Measurements from ENCODE around the gene CXorf38. TPM values are rescaled to one million over a fixed set of nuclear protein-coding genes. Genes with fewer than 3 reads are reported as not detected.

The CXorf38 gene
- total and polyA plus RNA-seq, 9 donors = 5.9 to 8.2 (median 6.8) TPM

DNA sequence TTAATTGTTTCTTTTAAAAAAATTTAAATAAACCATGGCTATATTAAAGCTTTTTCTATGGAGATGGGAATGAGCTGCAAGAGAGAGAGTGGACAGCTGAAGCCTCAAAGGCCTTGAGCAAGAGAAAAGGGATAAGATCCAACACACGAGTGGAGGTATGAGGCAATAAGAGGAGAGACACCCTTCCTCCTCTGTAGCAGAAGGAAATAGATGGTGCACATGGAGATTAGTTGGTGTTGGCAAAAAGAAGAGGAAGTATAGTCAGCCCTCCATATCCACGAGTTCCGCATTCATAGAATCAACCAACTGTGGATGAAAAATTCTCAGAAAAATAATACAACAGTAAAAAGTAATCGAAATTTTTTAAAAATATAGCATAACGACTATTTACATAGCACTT is 3.2 kb downstream of the CXorf38 start:
- Histone ChIP-seq H3K36me3 (ENCODE audit: control insufficient read depth, insufficient read depth, low read length) (peaks cover 9% of the 10 kb centered on the region), H3K4me3 (ENCODE audit: low read length) (no peak overlapping the region), H3K27ac (ENCODE audit: low read length) (peak overlapping the region; percentile 4), H3K9me3 (replicated peaks; ENCODE audit: control insufficient read depth, low read depth, low read length) (no peaks in the 10 kb centered on the region), H3K27me3 (ENCODE audit: control insufficient read depth, insufficient read depth, low read length) (peaks cover 47% of the 10 kb centered on the region), H3K4me1 (ENCODE audit: control insufficient read depth, insufficient read depth, low read length) (peaks cover 22% of the 10 kb centered on the region)
- peak; percentile 64 for DNase-seq
- no CpG with 5 or more reads among the region's 5 CpGs for WGBS (ENCODE audit: insufficient coverage)

GRCh38 chrX:40637687-40638086 is 9.7 kb downstream of the CXorf38 start:
- Histone ChIP-seq H3K9me3 (replicated peaks; ENCODE audit: control insufficient read depth, low read depth, low read length) (no peaks in the 10 kb centered on the region), H3K27ac (ENCODE audit: low read length) (no peak overlapping the region), H3K36me3 (ENCODE audit: control insufficient read depth, insufficient read depth, low read length) (peaks cover 38% of the 10 kb centered on the region), H3K4me1 (ENCODE audit: control insufficient read depth, insufficient read depth, low read length) (no peaks in the 10 kb centered on the region), H3K4me3 (ENCODE audit: low read length) (no peak overlapping the region), H3K27me3 (ENCODE audit: control insufficient read depth, insufficient read depth, low read length) (peaks cover 43% of the 10 kb centered on the region)
- no peak for DNase-seq
- WGBS (ENCODE audit: insufficient coverage) = no CpG with 5 or more reads among the region's 3 CpGs

GRCh38 chrX:40632199-40632598 is 15.2 kb downstream of the CXorf38 start:
- 86% methylated on average over 4 of the region's 4 CpGs for WGBS (ENCODE audit: insufficient coverage)

DNA sequence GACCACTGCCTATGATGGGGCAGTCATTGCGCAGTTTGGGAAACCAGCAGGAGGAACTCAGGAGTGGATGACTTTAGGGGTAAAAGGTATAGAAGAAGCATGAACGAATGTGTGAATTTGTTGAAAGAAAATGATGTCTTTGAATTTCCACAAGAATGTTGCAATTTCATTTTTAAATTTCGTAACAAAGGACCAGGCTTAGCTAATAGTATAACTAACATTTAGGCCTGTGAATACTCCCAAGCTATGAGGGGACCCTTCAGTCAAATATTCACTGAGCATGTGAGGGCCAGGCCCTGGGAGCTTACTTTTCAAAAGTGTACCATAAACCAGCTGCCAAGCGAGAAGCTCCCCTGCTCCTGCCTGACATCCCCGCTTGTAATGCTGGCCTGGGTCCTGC is 18.9 kb downstream of the CXorf38 start:
- H3K4me3 ChIP-seq (ENCODE audit: low read length) = no peak overlapping the region
- peaks cover 29% of the 10 kb centered on the region for H3K27me3 ChIP-seq (ENCODE audit: control insufficient read depth, insufficient read depth, low read length)
- no peak overlapping the region for H3K27ac ChIP-seq (ENCODE audit: low read length)
- no peaks in the 10 kb centered on the region for H3K4me1 ChIP-seq (ENCODE audit: control insufficient read depth, insufficient read depth, low read length)
- no peaks in the 10 kb centered on the region for H3K9me3 ChIP-seq (replicated peaks; ENCODE audit: control insufficient read depth, low read depth, low read length)
- 85% methylated on average over 4 of the region's 5 CpGs for WGBS (ENCODE audit: insufficient coverage)
- no peak for DNase-seq
- H3K36me3 ChIP-seq (ENCODE audit: control insufficient read depth, insufficient read depth, low read length) = peaks cover 21% of the 10 kb centered on the region

More at GRCh38 chrX:40632199-40632598, 15.2 kb downstream of the CXorf38 start:
- H3K9me3 ChIP-seq (replicated peaks; ENCODE audit: control insufficient read depth, low read depth, low read length) = no peaks in the 10 kb centered on the region
- no peak for DNase-seq
- peaks cover 37% of the 10 kb centered on the region for H3K36me3 ChIP-seq (ENCODE audit: control insufficient read depth, insufficient read depth, low read length)
- H3K27ac ChIP-seq (ENCODE audit: low read length) = no peak overlapping the region
- peaks cover 31% of the 10 kb centered on the region for H3K27me3 ChIP-seq (ENCODE audit: control insufficient read depth, insufficient read depth, low read length)
- H3K4me1 ChIP-seq (ENCODE audit: control insufficient read depth, insufficient read depth, low read length) = no peaks in the 10 kb centered on the region
- H3K4me3 ChIP-seq (ENCODE audit: low read length) = no peak overlapping the region

DNA sequence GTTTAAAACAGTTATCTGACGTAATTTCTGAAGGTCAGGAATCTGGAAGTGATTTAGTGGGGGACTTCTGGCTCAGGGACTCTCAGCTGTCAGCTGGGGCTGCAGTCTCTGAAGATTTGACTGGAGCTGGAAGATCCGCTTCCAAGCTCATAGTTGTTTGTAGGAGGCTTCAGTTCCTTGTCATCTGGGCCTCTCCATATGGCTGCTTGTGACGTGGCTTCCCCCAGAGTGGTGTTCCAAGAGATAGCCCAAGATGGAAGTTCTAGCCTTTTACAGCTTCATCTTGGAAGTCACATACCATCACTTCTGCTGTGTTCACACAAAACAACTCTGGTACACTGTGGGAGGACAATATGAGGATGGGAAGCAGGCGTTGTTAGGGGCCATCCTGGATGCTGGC is 22.1 kb downstream of the CXorf38 start:
- Histone ChIP-seq H3K4me1 (ENCODE audit: control insufficient read depth, insufficient read depth, low read length) (no peaks in the 10 kb centered on the region), H3K27me3 (ENCODE audit: control insufficient read depth, insufficient read depth, low read length) (peaks cover 36% of the 10 kb centered on the region), H3K9me3 (replicated peaks; ENCODE audit: control insufficient read depth, low read depth, low read length) (peaks cover 3% of the 10 kb centered on the region), H3K36me3 (ENCODE audit: control insufficient read depth, insufficient read depth, low read length) (peaks cover 11% of the 10 kb centered on the region), H3K27ac (ENCODE audit: low read length) (no peak overlapping the region), H3K4me3 (ENCODE audit: low read length) (no peak overlapping the region)
- DNase-seq = peak; percentile 31
- no CpG with 5 or more reads among the region's 4 CpGs for WGBS (ENCODE audit: insufficient coverage)

DNA sequence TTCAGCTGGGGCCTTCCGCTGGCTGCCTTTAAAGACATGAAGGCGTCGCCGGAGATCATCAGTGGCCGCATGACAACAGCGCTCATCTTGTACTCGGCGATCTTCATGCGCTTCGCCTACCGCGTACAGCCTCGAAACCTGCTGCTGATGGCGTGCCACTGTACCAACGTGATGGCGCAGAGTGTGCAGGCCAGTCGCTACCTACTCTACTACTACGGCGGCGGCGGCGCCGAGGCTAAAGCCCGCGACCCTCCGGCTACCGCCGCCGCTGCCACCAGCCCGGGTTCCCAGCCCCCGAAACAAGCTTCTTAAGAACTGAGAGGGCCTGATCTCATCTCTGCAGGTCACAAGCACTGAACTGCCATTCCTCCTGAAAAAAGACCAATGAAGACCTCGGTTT is 23.7 kb downstream of the CXorf38 start:
- H3K4me1 ChIP-seq (ENCODE audit: control insufficient read depth, insufficient read depth, low read length) = no peaks in the 10 kb centered on the region
- no peak overlapping the region for H3K27ac ChIP-seq (ENCODE audit: low read length)
- H3K27me3 ChIP-seq (ENCODE audit: control insufficient read depth, insufficient read depth, low read length) = peaks cover 33% of the 10 kb centered on the region
- no peak overlapping the region for H3K4me3 ChIP-seq (ENCODE audit: low read length)
- DNase-seq = no peak
- peaks cover 3% of the 10 kb centered on the region for H3K9me3 ChIP-seq (replicated peaks; ENCODE audit: control insufficient read depth, low read depth, low read length)
- 85% methylated on average over 23 of the region's 32 CpGs for WGBS (ENCODE audit: insufficient coverage)
- peaks cover 3% of the 10 kb centered on the region for H3K36me3 ChIP-seq (ENCODE audit: control insufficient read depth, insufficient read depth, low read length)

DNA sequence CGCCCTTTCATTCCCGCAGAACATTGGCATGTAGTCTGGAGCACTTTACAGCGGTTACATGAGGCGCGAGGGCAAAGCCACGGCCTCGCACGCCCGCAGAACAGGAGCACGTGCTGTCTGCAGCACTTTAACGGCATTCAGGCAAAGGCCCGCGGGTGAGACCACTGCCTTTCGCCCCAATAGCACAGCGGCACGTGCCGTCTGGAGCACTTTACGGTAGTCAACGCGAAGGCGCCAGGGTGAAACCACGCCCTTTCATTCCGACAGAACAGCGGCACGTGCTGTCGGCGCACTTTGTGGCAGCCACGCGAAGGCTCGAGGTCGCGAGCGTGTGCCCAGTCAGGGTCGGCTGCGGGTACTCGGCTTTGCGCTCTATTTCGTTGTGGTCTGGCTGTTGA is 24.2 kb downstream of the CXorf38 start, which contains the start of gene MPC1L:
Gene MPC1L (plus strand): TSS at position 290 of the 398 bp plus-strand sequence. CDS start 138 bp downstream, outside the sequence.
- H3K27me3 ChIP-seq (ENCODE audit: control insufficient read depth, insufficient read depth, low read length) = peaks cover 30% of the 10 kb centered on the region
- peaks cover 3% of the 10 kb centered on the region for H3K9me3 ChIP-seq (replicated peaks; ENCODE audit: control insufficient read depth, low read depth, low read length)
- H3K27ac ChIP-seq (ENCODE audit: low read length) = no peak within 1 kb of the TSS
- no peaks in the 10 kb centered on the region for H3K4me1 ChIP-seq (ENCODE audit: control insufficient read depth, insufficient read depth, low read length)
- 89% methylated on average over 38 of the region's 38 CpGs for WGBS (ENCODE audit: insufficient coverage)
- H3K36me3 ChIP-seq (ENCODE audit: control insufficient read depth, insufficient read depth, low read length) = peaks cover under 1% of the 10 kb centered on the region
- no peak within 1 kb of the TSS for H3K4me3 ChIP-seq (ENCODE audit: low read length)
- no peak for DNase-seq

DNA sequence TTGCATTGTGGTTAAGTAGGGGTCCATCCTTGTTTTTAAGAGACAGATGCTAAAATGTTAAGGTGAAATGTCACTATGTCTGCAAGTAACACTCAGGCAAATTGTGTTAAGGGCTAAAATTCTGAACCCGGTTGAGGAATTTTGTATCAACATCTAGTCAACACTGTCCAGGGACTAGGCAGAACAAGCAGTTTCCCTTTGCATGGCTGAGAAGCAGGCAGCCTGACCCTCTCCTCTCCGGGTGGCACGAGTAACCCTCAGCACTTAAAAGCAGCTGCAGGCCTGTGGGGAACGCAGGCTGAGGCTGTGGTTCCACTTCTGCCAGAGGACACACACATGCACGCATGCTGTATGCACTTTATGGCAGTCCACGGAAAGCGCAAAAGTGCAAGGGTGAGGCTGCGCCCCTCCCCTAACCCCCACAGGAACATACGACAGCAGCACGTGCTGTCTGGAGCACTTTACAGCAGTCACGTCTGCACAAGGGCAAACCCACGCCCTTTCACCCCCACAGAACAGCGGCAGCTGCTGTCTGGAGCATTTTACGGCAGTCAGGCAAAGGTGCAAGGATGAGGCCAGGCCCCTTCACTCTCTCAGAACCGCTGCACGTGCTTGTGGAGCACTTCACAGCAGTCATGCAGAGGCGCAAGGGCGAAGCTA is 24.8 kb downstream of the CXorf38 start:
- no peak overlapping the region for H3K4me3 ChIP-seq (ENCODE audit: low read length)
- DNase-seq = no peak
- H3K36me3 ChIP-seq (ENCODE audit: control insufficient read depth, insufficient read depth, low read length) = no peaks in the 10 kb centered on the region
- H3K4me1 ChIP-seq (ENCODE audit: control insufficient read depth, insufficient read depth, low read length) = no peaks in the 10 kb centered on the region
- H3K27me3 ChIP-seq (ENCODE audit: control insufficient read depth, insufficient read depth, low read length) = peaks cover 32% of the 10 kb centered on the region
- H3K9me3 ChIP-seq (replicated peaks; ENCODE audit: control insufficient read depth, low read depth, low read length) = peaks cover 3% of the 10 kb centered on the region
- H3K27ac ChIP-seq (ENCODE audit: low read length) = no peak overlapping the region
- WGBS (ENCODE audit: insufficient coverage) = 56% methylated on average over 18 of the region's 18 CpGs

GRCh38 chrX:40617566-40617965 is 29.8 kb downstream of the CXorf38 start:
- H3K9me3 ChIP-seq (replicated peaks; ENCODE audit: control insufficient read depth, low read depth, low read length) = no peaks in the 10 kb centered on the region
- DNase-seq = no peak
- H3K4me1 ChIP-seq (ENCODE audit: control insufficient read depth, insufficient read depth, low read length) = no peaks in the 10 kb centered on the region
- no peaks in the 10 kb centered on the region for H3K36me3 ChIP-seq (ENCODE audit: control insufficient read depth, insufficient read depth, low read length)
- H3K4me3 ChIP-seq (ENCODE audit: low read length) = no peak overlapping the region
- no peak overlapping the region for H3K27ac ChIP-seq (ENCODE audit: low read length)
- 88% methylated on average over 4 of the region's 7 CpGs for WGBS (ENCODE audit: insufficient coverage)
- peaks cover 19% of the 10 kb centered on the region for H3K27me3 ChIP-seq (ENCODE audit: control insufficient read depth, insufficient read depth, low read length)

GRCh38 chrX:40615976-40616375 is 31.4 kb downstream of the CXorf38 start:
- H3K36me3 ChIP-seq (ENCODE audit: control insufficient read depth, insufficient read depth, low read length) = no peaks in the 10 kb centered on the region
- H3K9me3 ChIP-seq (replicated peaks; ENCODE audit: control insufficient read depth, low read depth, low read length) = no peaks in the 10 kb centered on the region
- H3K27ac ChIP-seq (ENCODE audit: low read length) = no peak overlapping the region
- DNase-seq = no peak
- no peaks in the 10 kb centered on the region for H3K4me1 ChIP-seq (ENCODE audit: control insufficient read depth, insufficient read depth, low read length)
- 76% methylated on average over 5 of the region's 9 CpGs for WGBS (ENCODE audit: insufficient coverage)
- H3K27me3 ChIP-seq (ENCODE audit: control insufficient read depth, insufficient read depth, low read length) = peaks cover 22% of the 10 kb centered on the region
- no peak overlapping the region for H3K4me3 ChIP-seq (ENCODE audit: low read length)

Data from muscle of leg (tissue), 11 donors.